SK-N-SH (cell line): ENCODE measurements around the gene MPC1.

Experiments used
- CTCF ChIP-seq: fragments of 200-600 bp; sonication (generic); IDR thresholded peaks from 2 replicates; pipeline ENCODE4 v1.6.1; 2017; ENCODE audit warnings: antibody characterized with exemption, mild to moderate bottlenecking, moderate library complexity
- EP300 ChIP-seq, 2 experiments: IDR thresholded peaks; 2 replicates each; pipeline versions ENCODE4 v1.4.0 to v1.6.1; 2012; ENCODE audit warnings: borderline replicate concordance in 1 of 2, low read depth in 1 of 2, low read length in 1 of 2
- FOSL2 ChIP-seq: IDR thresholded peaks from 2 replicates; pipeline ENCODE4 v1.4.0; 2012; ENCODE audit warnings: low read depth, mild to moderate bottlenecking, moderate library complexity, borderline replicate concordance
- FOXM1 ChIP-seq: IDR thresholded peaks from 2 replicates; pipeline ENCODE4 v1.4.0; 2012; ENCODE audit warnings: low read depth, mild to moderate bottlenecking
- MEF2A ChIP-seq: IDR thresholded peaks from 2 replicates; pipeline ENCODE4 v1.4.0; 2012; ENCODE audit warnings: low read depth, borderline replicate concordance
- MXI1 ChIP-seq: IDR thresholded peaks from 2 replicates; pipeline ENCODE4 v1.6.1; 2012; ENCODE audit warnings: mild to moderate bottlenecking, low read depth, low read length, improper control_type of control experiment
- NRF1 ChIP-seq: IDR thresholded peaks from 2 replicates; pipeline ENCODE4 v1.6.1; 2012; ENCODE audit warnings: low read depth, mild to moderate bottlenecking, low read length
- POLR2AphosphoS5 ChIP-seq: IDR thresholded peaks from 2 replicates; pipeline ENCODE4 v1.6.1; 2012; ENCODE audit warnings: low read depth, low read length
- REST ChIP-seq: IDR thresholded peaks from 2 replicates; pipeline ENCODE4 v1.6.1; 2012; ENCODE audit warnings: mild to moderate bottlenecking, low read depth, low read length, moderate library complexity
- RFX5 ChIP-seq: IDR thresholded peaks from 2 replicates; pipeline ENCODE4 v1.6.1; 2012; ENCODE audit warnings: mild to moderate bottlenecking, improper control_type of control experiment, low read length
- TEAD4 ChIP-seq: IDR thresholded peaks from 2 replicates; pipeline ENCODE4 v1.4.0; 2012; ENCODE audit warnings: mild to moderate bottlenecking, borderline replicate concordance; ENCODE audit not compliant: insufficient read depth
- USF1 ChIP-seq: IDR thresholded peaks from 2 replicates; pipeline ENCODE4 v1.4.0; 2012; ENCODE audit warnings: low read depth, borderline replicate concordance
- USF2 ChIP-seq: fragments of 150-350 bp; IDR thresholded peaks from 2 replicates; pipeline ENCODE4 v1.6.1; 2017; ENCODE audit warnings: antibody characterized with exemption, low read length, low read depth, borderline replicate concordance

- TF ChIP-seq CTCF (no peak), POLR2AphosphoS5 (no peak), RFX5 (no peak), EP300 (IDR thresholded peaks at IDR 0.05; ENCODE audit: borderline replicate concordance in 1 of 2, low read depth in 1 of 2, low read length in 1 of 2) (no peak), MEF2A (no peak), USF1 (no peak), TEAD4 (no peak), REST (no peak), MXI1 (no peak), FOXM1 (no peak), NRF1 (no peak), USF2 (no peak), FOSL2 (no peak)
Observed at GRCh38 chr6:166341464-166341863, 41.3 kb downstream of the MPC1 start.
